Heart right ventricle (tissue), 16 donors: ENCODE results near the gene PSMC3. TPM values are rescaled to one million over a fixed set of nuclear protein-coding genes. Genes with fewer than 3 reads are reported as not detected.

ENCODE experiments used
- ATAC-seq, 8 donors: fragments of 200-7000 bp; cut with Tn5 transposase; one replicate each; pipeline ENCODE4 v1.9.1; 2020; ENCODE audit warnings: mild to moderate bottlenecking in 8 of 8, moderate library complexity in 8 of 8, moderate number of reproducible peaks in 1 of 8
- DNase-seq, 2 donors: peaks; one replicate each; pipeline ENCODE4 v3.0.0-alpha.2; 2020
- H3K27ac ChIP-seq, 10 donors: fragments of 200-600 bp; sonication (generic) in 2 of 10; one replicate each; pipeline versions ENCODE4 v1.5.0 to v1.8.0; 2020 to 2022; ENCODE audit warnings: mild to moderate bottlenecking in 3 of 10
- H3K27me3 ChIP-seq, 7 donors: fragments of 200-600 bp; one replicate each; pipeline ENCODE4 v1.8.0; 2021 to 2022; ENCODE audit warnings: mild to moderate bottlenecking in 2 of 7
- H3K36me3 ChIP-seq, 9 donors: fragments of 200-600 bp; sonication (generic) in 1 of 9; one replicate each; pipeline versions ENCODE4 v1.5.0 to v1.8.0; 2020 to 2022; ENCODE audit warnings: mild to moderate bottlenecking in 2 of 9
- H3K4me1 ChIP-seq, 9 donors: fragments of 200-600 bp; sonication (generic) in 1 of 9; one replicate each; pipeline versions ENCODE4 v1.5.0 to v1.8.0; 2020 to 2022; ENCODE audit warnings: mild to moderate bottlenecking in 4 of 9
- H3K4me3 ChIP-seq, 10 donors: fragments of 200-600 bp; sonication (generic) in 2 of 10; one replicate each; pipeline versions ENCODE4 v1.5.0 to v1.8.0; 2020 to 2022; ENCODE audit warnings: mild to moderate bottlenecking in 7 of 10, moderate library complexity in 2 of 10
- H3K9me3 ChIP-seq, 11 donors: fragments of 200-600 bp in 10 of 11; sonication (generic) in 2 of 11; one replicate each; pipeline versions ENCODE4 v1.5.0 to v1.8.0; 2013 to 2022; ENCODE audit warnings: mild to moderate bottlenecking in 2 of 11, control low read depth in 1 of 11, moderate library complexity in 1 of 11
- CTCF ChIP-seq, 9 donors: fragments of 200-600 bp; sonication (generic) in 2 of 9; IDR thresholded peaks; one replicate each; pipeline versions ENCODE4 v1.5.0 to v1.8.0; 2021 to 2022; ENCODE audit warnings: antibody characterized with exemption in 9 of 9, mild to moderate bottlenecking in 5 of 9, moderate library complexity in 1 of 9
- WGBS, 2 donors: extraction: QIAGEN DNeasy Blood & Tissue Kit; methylation state at CpG; one replicate each; pipeline ENCODE4 v1.1.7; 2013; ENCODE audit warnings: inconsistent platforms in 1 of 2; 5-methylcytosine and 5-hydroxymethylcytosine counted together
- intact Hi-C, 10 donors: fragments of 100-400 bp; cut with DNase I; formaldehyde crosslinking; loops; one replicate each; pipeline versions ENCODE4 v1.11.1 to v1.14.2; 2022
- polyA plus RNA-seq, 2 donors: library from polyadenylated mRNA; stranded (reverse); fragments of 200-250 nt; gene quantifications; one replicate each; pipeline ENCODE4 v1.2.3, GENCODE V29; 2013
- total RNA-seq, 10 donors: library from RNA; stranded (reverse); fragmentation: NEBNext Ultra II Directional in 3 of 10; extraction: Animal tissue kit (Norgen Biotek cat#: 25700) in 3 of 10; gene quantifications; one replicate each; pipeline versions ENCODE4 v1.2.1 to v1.2.4, GENCODE V29; 2021 to 2023
- donor health status: Arrhythmogenic right ventricular cardiomyopathy.
- donor health status: ischemic (EF 13 %, LVEDD 7.1; RV severe dilation, severe dysfunction).
- donor health status: healthy with polysubstance abuse.
- donor health status: DM: no; HTN: yes; CAD: no.
- donor health status: DM: no; HTN: no; CAD: no.
- donor health status: ischemic (EF 25% LVEDD 6.9; RV normal size, moderate dysfunction).
- donor health status: ischemic (EF 25% LVEDD 5.7; RV mildly dilated, moderate dysfunction).
- donor health status: healthy.
- donor health status: DM: yes; HTN: yes; CAD: no.
- donor health status: Ischemic cardiomyopathy.
- donor health status: ischemic (EF 35%, LVEDD 5.7; RV mildly dilated, moderate dysfunction).
- donor health status: nonischemic (EF 11% LVEDD 7.7; RV severe dilation, severe dysfunction).
- donor health status: DM: yes; HTN: yes; CAD: no.
- donor health status: PGD.
- donor health status: ischemic (EF 29% LVEDD 5.4; RV normal size, mild dysfunction).
- donor health status: nonischemic (EF 23%, LVEDD 6.1; RV moderate dilation, normal function).

The PSMC3 gene
- total and polyA plus RNA-seq, 12 donors = 129 to 272 (median 148) TPM

- no peaks in the 10 kb centered on the region for H3K27me3 ChIP-seq
- 95 to 97% methylated on average over 3 of the region's 3 CpGs for WGBS, 2 donors
- intact Hi-C loops = no loop called here
- no peaks in the 10 kb centered on the region for H3K9me3 ChIP-seq
- no peak overlapping the region for H3K4me3 ChIP-seq
- H3K36me3 ChIP-seq = no peaks in the 10 kb centered on the region
- DNase-seq (no peak), ATAC-seq (no peak)
- H3K27ac ChIP-seq = peak overlapping the region in 6 of 10 donors; percentile 87 to 100 (median 95)
- TF ChIP-seq CTCF (IDR thresholded peaks at IDR 0.05) = no peak
- peaks cover 7 to 66% (median 30%) of the 10 kb centered on the region in 9 donors for H3K4me1 ChIP-seq
Observed at GRCh38 chr11:47396049-47396320, 30.3 kb downstream of the PSMC3 start.

- H3K36me3 ChIP-seq = no peaks in the 10 kb centered on the region
- WGBS, 2 donors = 84 to 88% methylated on average over 25 of the region's 25 CpGs
- intact Hi-C loops = no loop called here
- H3K4me1 ChIP-seq = peaks cover 2 to 66% (median 24%) of the 10 kb centered on the region in 9 donors
- H3K9me3 ChIP-seq = no peaks in the 10 kb centered on the region
- DNase-seq (no peak), ATAC-seq (no peak)
- H3K27me3 ChIP-seq = no peaks in the 10 kb centered on the region
- peak overlapping the region; percentile 79 to 100 (median 92) for H3K27ac ChIP-seq
- H3K4me3 ChIP-seq = peak overlapping the region in 7 of 10 donors; percentile 10 to 52 (median 24)
- TF ChIP-seq CTCF (IDR thresholded peaks at IDR 0.05) = no peak
Observed at GRCh38 chr11:47395223-47396048, 30.8 kb downstream of the PSMC3 start.

- no peaks in the 10 kb centered on the region for H3K36me3 ChIP-seq
- H3K4me1 ChIP-seq = peaks cover 0 to 68% (median 18%) of the 10 kb centered on the region in 9 donors
- ATAC-seq = peak; percentile 40 to 78 (median 62)
- H3K9me3 ChIP-seq = no peaks in the 10 kb centered on the region
- intact Hi-C loops = no loop called here
- H3K27ac ChIP-seq = peak overlapping the region; percentile 79 to 100 (median 92)
- WGBS, 2 donors = 69 to 74% methylated on average over 37 to 39 of the region's 39 CpGs
- peak overlapping the region in 7 of 10 donors; percentile 10 to 52 (median 24) for H3K4me3 ChIP-seq
- DNase-seq = peak; percentile 63 to 68
- H3K27me3 ChIP-seq = no peaks in the 10 kb centered on the region
- no peak for TF ChIP-seq CTCF (IDR thresholded peaks at IDR 0.05)
Observed at GRCh38 chr11:47394322-47395222, 31.7 kb downstream of the PSMC3 start.

- WGBS, 2 donors = 86 to 88% methylated on average over 9 of the region's 9 CpGs
- no peaks in the 10 kb centered on the region for H3K9me3 ChIP-seq
- no peak for TF ChIP-seq CTCF (IDR thresholded peaks at IDR 0.05)
- peak overlapping the region; percentile 79 to 100 (median 92) for H3K27ac ChIP-seq
- H3K36me3 ChIP-seq = no peaks in the 10 kb centered on the region
- intact Hi-C loops = no loop called here
- DNase-seq (no peak), ATAC-seq (peak in 5 of 8 donors; percentile 10 to 29 (median 23))
- H3K4me3 ChIP-seq = peak overlapping the region in 4 of 10 donors; percentile 20 to 52 (median 32)
- no peaks in the 10 kb centered on the region for H3K27me3 ChIP-seq
- H3K4me1 ChIP-seq = peaks cover 0 to 68% (median 17%) of the 10 kb centered on the region in 9 donors
Observed at GRCh38 chr11:47394050-47394321, 32.3 kb downstream of the PSMC3 start.
